K562 (cell line): ENCODE results near the gene TIAM1. TPM values are rescaled to one million over a fixed set of nuclear protein-coding genes. Genes with fewer than 3 reads are reported as not detected.

ENCODE experiments used
- ATAC-seq: fragments of 200-7000 bp; cut with Tn5 transposase; 3 replicates; pipeline ENCODE4 v1.9.1; 2020; ENCODE audit warnings: moderate library complexity
- BruUV-seq: library from RNA; stranded (reverse); fragments of 400-500 nt; replicated peaks from 2 replicates; lab custom pipeline; 2021; lab: Mats Ljungman, UMichigan
- CTCF ChIA-PET: fragments of 300-600 bp; formaldehyde crosslinking; extraction: SDS; loops from one replicate; lab custom pipeline; 2021; ENCODE audit warnings: low intra/inter-chr PET ratio; lab: Yijun Ruan, JAX
- POLR2A ChIA-PET: fragments of 300-600, 350-650 bp; sonication (Branson Sonifier 250); formaldehyde crosslinking; extraction: SDS; loops from one replicate; lab custom pipeline; 2021; ENCODE audit warnings: antibody characterized with exemption, inconsistent platforms; lab: Yijun Ruan, JAX
- DNase-seq, 4 experiments: peaks; one replicate each; pipeline versions ENCODE4 v3.0.0 to v3.0.0-alpha.2; 2011 to 2018; ENCODE audit warnings: low spot score in 3 of 4, mixed read lengths in 3 of 4; ENCODE audit errors: extremely low read depth in 1 of 4
- FAIRE-seq: peaks from 2 replicates; lab custom pipeline; 2011; peaks lifted over from hg19 to GRCh38; lab: Jason Lieb, UNC
- H2AFZ ChIP-seq: 2 replicates; pipeline ENCODE4 v1.6.0; 2011; ENCODE audit warnings: low read depth, low read length, control low read depth, inconsistent platforms
- H3K27ac ChIP-seq: fragments of 200-600 bp; 3 replicates; pipeline ENCODE4 v1.8.0; 2011; ENCODE audit warnings: low read depth, mild to moderate bottlenecking, control low read depth, inconsistent platforms, low read length, moderate library complexity, mixed read lengths; ENCODE audit errors: extremely low read depth
- H3K27me3 ChIP-seq, 2 experiments: fragments of 300-600 bp in 1 of 2; 2 replicates in 1 of 2; 3 replicates in 1 of 2; pipeline versions ENCODE4 v1.6.0 to v1.8.0; 2011; ENCODE audit warnings: inconsistent platforms in 2 of 2, low read length in 2 of 2, mild to moderate bottlenecking in 1 of 2, mixed read lengths in 1 of 2, moderate library complexity in 1 of 2; ENCODE audit not compliant: control insufficient read depth in 2 of 2, insufficient read depth in 2 of 2
- H3K36me3 ChIP-seq: fragments of 300-600 bp; 3 replicates; pipeline ENCODE4 v1.8.0; 2011; ENCODE audit warnings: mild to moderate bottlenecking, low read length, inconsistent platforms; ENCODE audit not compliant: control insufficient read depth, insufficient read depth
- H3K4me1 ChIP-seq, 2 experiments: fragments of 200-600 bp in 1 of 2; replicated peaks in 1 of 2; 2 replicates in 1 of 2; 3 replicates in 1 of 2; pipeline versions ENCODE4 v1.5.1 to v1.8.0; 2011; ENCODE audit warnings: inconsistent platforms in 2 of 2, low read length in 2 of 2, mild to moderate bottlenecking in 1 of 2, mixed read lengths in 1 of 2, moderate library complexity in 1 of 2; ENCODE audit not compliant: control insufficient read depth in 2 of 2, insufficient read depth in 2 of 2
- H3K4me2 ChIP-seq: 2 replicates; pipeline ENCODE4 v1.6.1; 2011; ENCODE audit warnings: low read length, control low read depth, inconsistent platforms, mixed read lengths; ENCODE audit not compliant: insufficient read depth
- H3K4me3 ChIP-seq: fragments of 200-600 bp; sonication (generic), shearing (Covaris generic); 2 replicates; pipeline ENCODE4 v1.5.1; 2016; ENCODE audit warnings: control low read depth, inconsistent platforms
- H3K79me2 ChIP-seq: fragments of 200-600 bp; 3 replicates; pipeline ENCODE4 v1.8.0; 2011; ENCODE audit warnings: low read length, inconsistent platforms; ENCODE audit not compliant: control insufficient read depth, insufficient read depth
- H3K9ac ChIP-seq, 2 experiments: 2 replicates each; pipeline versions ENCODE4 v1.6.0 to v1.6.1; 2011; ENCODE audit warnings: low read depth in 2 of 2, low read length in 2 of 2, control low read depth in 1 of 2, inconsistent platforms in 1 of 2, mild to moderate bottlenecking in 1 of 2, mixed read lengths in 1 of 2; ENCODE audit not compliant: insufficient read depth in 1 of 2
- H3K9me1 ChIP-seq: one replicate; pipeline ENCODE4 v1.6.0; 2011; ENCODE audit warnings: inconsistent platforms, mild to moderate bottlenecking, low read length, moderate library complexity; ENCODE audit not compliant: control insufficient read depth, insufficient read depth
- H3K9me3 ChIP-seq: replicated peaks from 2 replicates; pipeline ENCODE4 v1.5.1; 2011; ENCODE audit warnings: low read depth, low read length, inconsistent platforms; ENCODE audit not compliant: control insufficient read depth, insufficient read depth
- H4K20me1 ChIP-seq: replicated peaks from 2 replicates; pipeline ENCODE4 v1.6.1; 2011; ENCODE audit warnings: low read length, inconsistent platforms, mixed read lengths; ENCODE audit not compliant: control insufficient read depth, insufficient read depth
- CHCHD3 ChIP-seq: fragments of 250-450 bp; sonication (Bioruptor Pico); IDR thresholded peaks from 2 replicates; pipeline ENCODE4 v2.1.2; 2022; ENCODE audit warnings: mild to moderate bottlenecking
- CREM ChIP-seq: IDR thresholded peaks from 2 replicates; pipeline ENCODE4 v1.6.1; 2014; ENCODE audit warnings: antibody characterized with exemption, low read depth
- DEAF1 ChIP-seq: fragments of 450-650 bp; formaldehyde crosslinking; IDR thresholded peaks from 2 replicates; pipeline ENCODE4 v1.4.0; 2020; ENCODE audit warnings: mild to moderate bottlenecking, moderate library complexity
- DPF2 ChIP-seq: fragments of 450-650 bp; IDR thresholded peaks from 2 replicates; pipeline ENCODE4 v1.6.1; 2016
- GABPB1 ChIP-seq: sonication (generic); formaldehyde crosslinking; IDR thresholded peaks from 2 replicates; pipeline ENCODE4 v1.8.0; 2022; ENCODE audit warnings: mild to moderate bottlenecking, missing genetic modification reagents
- HMGXB4 ChIP-seq: sonication (generic); formaldehyde crosslinking; IDR thresholded peaks from 2 replicates; pipeline ENCODE4 v1.8.1; 2023; ENCODE audit warnings: mild to moderate bottlenecking, missing genetic modification reagents
- RFX5 ChIP-seq: IDR thresholded peaks from 2 replicates; pipeline ENCODE4 v1.6.1; 2011; ENCODE audit warnings: low read depth, mild to moderate bottlenecking, improper control_type of control experiment, low read length
- SIX5 ChIP-seq, 2 experiments: IDR thresholded peaks; 2 replicates each; pipeline ENCODE4 v1.6.1; 2011; ENCODE audit warnings: low read length in 2 of 2, borderline replicate concordance in 1 of 2, low read depth in 1 of 2, mild to moderate bottlenecking in 1 of 2, moderate library complexity in 1 of 2; ENCODE audit not compliant: insufficient read depth in 1 of 2
- ZNF174 ChIP-seq: fragments of 250-450 bp; sonication (Bioruptor Pico); IDR thresholded peaks from 2 replicates; pipeline ENCODE4 v1.4.0; 2020; ENCODE audit warnings: mild to moderate bottlenecking
- in situ Hi-C: fragments of 300-500 bp; cut with MboI; formaldehyde crosslinking; loops from 4 replicates; pipeline ENCODE4 v1.15.0; 2018; ENCODE audit warnings: inconsistent platforms, mixed read lengths
- intact Hi-C: fragments of 100-400 bp; cut with micrococcal nuclease; formaldehyde crosslinking; loops from 2 replicates; pipeline ENCODE4 v1.14.2; 2022
- polyA plus RNA-seq, 8 experiments: library from polyadenylated mRNA; depleted of rRNA in 4 of 8; stranded (reverse) in 5 of 8; unstranded in 3 of 8; fragments of >200 nt; fragmentation: Nextera tagmentation in 2 of 8; fragmentation: Illumina TruSeq in 1 of 8; extraction: Ambion mirVana in 2 of 8; extraction: Trizol in 1 of 8; gene quantifications; 2 replicates each; pipeline versions ENCODE4 v1.2.1 to v1.2.3, GENCODE V29; 2011 to 2014; ENCODE audit warnings: inconsistent platforms in 1 of 8, missing spikeins in 1 of 8
- total RNA-seq, 7 experiments: library from RNA; depleted of rRNA in 6 of 7; stranded (reverse); fragments of >200 nt in 6 of 7; fragmentation: Illumina TruSeq in 2 of 7; extraction: Trizol in 2 of 7; gene quantifications; 2 replicates each; pipeline versions ENCODE4 v1.2.1 to v1.2.3, GENCODE V29; 2011 to 2021; ENCODE audit warnings: low replicate concordance in 1 of 7

TIAM1 gene
- total and polyA plus RNA-seq, 9 of the 15 experiments (the other 6 are each of a cell fraction or from before 2014, with no cell fraction given): 0.11 TPM; not detected in 8

- no peak for TF ChIP-seq GABPB1 (CRISPR knock-in tag)
- no peak for TF ChIP-seq DPF2
- TF ChIP-seq CHCHD3 (CRISPR knock-in tag): no peak
- TF ChIP-seq SIX5 (IDR thresholded peaks at IDR 0.05; ENCODE audit: borderline replicate concordance in 1 of 2, insufficient read depth in 1 of 2, low read depth in 1 of 2, low read length in 2 of 2): no peak
- TF ChIP-seq ZNF174: no peak
- TF ChIP-seq CREM: no peak
Observed at GRCh38 chr21:31363720-31364119, 19.7 kb upstream of the TIAM1 start (continued).

GRCh38 chr21:31360717-31361116 lies 16.7 kb upstream of the TIAM1 start:
- Histone ChIP-seq H3K36me3 (no peaks in the 10 kb centered on the region), H2AFZ (no peak overlapping the region), H3K9me1 (no peaks in the 10 kb centered on the region), H3K27ac (no peak overlapping the region), H3K9ac (no peak overlapping the region), H4K20me1 (no peaks in the 10 kb centered on the region; the same call in 1 of the 2 replicates), H3K27me3 (peaks cover 2 to 6% of the 10 kb centered on the region in 2 experiments; a peak in 3 of 5 replicates), H3K4me1 (no peaks in the 10 kb centered on the region), H3K79me2 (no peaks in the 10 kb centered on the region), H3K4me2 (no peak overlapping the region), H3K4me3 (no peak overlapping the region), H3K9me3 (no peaks in the 10 kb centered on the region)
- no TSS peak for BruUV-seq
- intact Hi-C loops (no loop called here), in situ Hi-C loops (no loop called here)
- no peak for ATAC-seq
- no peak for TF ChIP-seq HMGXB4
- TF ChIP-seq RFX5: no peak
- no peak for TF ChIP-seq DEAF1 (CRISPR knock-in tag)
- ChIA-PET POLR2A (no interaction called here), CTCF (no interaction called here)
- DNase-seq: no peak
- no peak for FAIRE-seq
